Trophoblast cell (in vitro differentiated cells and primary cell): ENCODE results near the gene EIF5B.
"Not testable (repeated sequence)": the region's sequence is repeated elsewhere in the genome, so short reads cannot be mapped to it uniquely, and the experiment has no call there.

ENCODE experiments used
- DNase-seq, 2 donors: peaks; one replicate each; pipeline ENCODE4 v3.0.0-alpha.2; 2016
- H2AFZ ChIP-seq: 2 replicates; pipeline ENCODE4 v1.6.1; 2013; ENCODE audit warnings: low read length, moderate library complexity, mild to moderate bottlenecking; ENCODE audit not compliant: insufficient read depth, poor library complexity
- H2AK5ac ChIP-seq: 2 replicates; pipeline ENCODE4 v1.6.1; 2013; ENCODE audit warnings: mild to moderate bottlenecking, low read length
- H2BK120ac ChIP-seq: 2 replicates; pipeline ENCODE4 v1.6.1; 2013; ENCODE audit warnings: low read length, mild to moderate bottlenecking, moderate library complexity; ENCODE audit not compliant: insufficient read depth, poor library complexity
- H2BK12ac ChIP-seq: 2 replicates; pipeline ENCODE4 v1.6.1; 2013; ENCODE audit warnings: mild to moderate bottlenecking, low read length, moderate library complexity
- H2BK5ac ChIP-seq: 2 replicates; pipeline ENCODE4 v1.6.1; 2013; ENCODE audit warnings: low read length, low read depth, moderate library complexity, mild to moderate bottlenecking; ENCODE audit not compliant: poor library complexity
- H3K14ac ChIP-seq: 2 replicates; pipeline ENCODE4 v1.6.1; 2013; ENCODE audit warnings: mild to moderate bottlenecking, low read length
- H3K18ac ChIP-seq: 2 replicates; pipeline ENCODE4 v1.6.1; 2013; ENCODE audit warnings: mild to moderate bottlenecking, low read length
- H3K23ac ChIP-seq: 2 replicates; pipeline ENCODE4 v1.6.1; 2013; ENCODE audit warnings: low read length
- H3K27ac ChIP-seq: 2 replicates; pipeline ENCODE4 v1.5.1; 2013; ENCODE audit warnings: low read depth, mild to moderate bottlenecking, inconsistent platforms, low read length, moderate library complexity
- H3K27me3 ChIP-seq: 2 replicates; pipeline ENCODE4 v1.6.1; 2013; ENCODE audit warnings: inconsistent platforms, mild to moderate bottlenecking, low read length, moderate library complexity; ENCODE audit not compliant: insufficient read depth
- H3K36me3 ChIP-seq, 2 experiments: 1 replicate in 1 of 2; 2 replicates in 1 of 2; pipeline ENCODE4 v1.6.1; 2013; ENCODE audit warnings: low read length in 2 of 2, mild to moderate bottlenecking in 2 of 2, moderate library complexity in 1 of 2; ENCODE audit not compliant: insufficient read depth in 2 of 2, control insufficient read depth in 1 of 2
- H3K4ac ChIP-seq: 2 replicates; pipeline ENCODE4 v1.6.1; 2013; ENCODE audit warnings: low read depth, mild to moderate bottlenecking, low read length, moderate library complexity
- H3K4me1 ChIP-seq, 2 experiments: 1 replicate in 1 of 2; 2 replicates in 1 of 2; pipeline ENCODE4 v1.6.1; 2013; ENCODE audit warnings: low read length in 2 of 2, mild to moderate bottlenecking in 2 of 2, moderate library complexity in 1 of 2; ENCODE audit not compliant: insufficient read depth in 2 of 2, control insufficient read depth in 1 of 2
- H3K4me2 ChIP-seq: 2 replicates; pipeline ENCODE4 v1.6.1; 2013; ENCODE audit warnings: inconsistent platforms, mild to moderate bottlenecking, low read length, moderate library complexity
- H3K4me3 ChIP-seq: 2 replicates; pipeline ENCODE4 v1.5.1; 2013; ENCODE audit warnings: mild to moderate bottlenecking, low read depth, low read length, inconsistent platforms
- H3K79me1 ChIP-seq: one replicate; pipeline ENCODE4 v1.6.1; 2013; ENCODE audit warnings: low read length
- H3K79me2 ChIP-seq: 2 replicates; pipeline ENCODE4 v1.6.1; 2013; ENCODE audit warnings: low read length, mild to moderate bottlenecking; ENCODE audit not compliant: control insufficient read depth, insufficient read depth, poor library complexity
- H3K9ac ChIP-seq: 2 replicates; pipeline ENCODE4 v1.6.1; 2013; ENCODE audit warnings: mild to moderate bottlenecking, low read length
- H3K9me3 ChIP-seq: 2 replicates; pipeline ENCODE4 v1.6.1; 2013; ENCODE audit warnings: low read depth, mild to moderate bottlenecking, control low read depth, inconsistent platforms, low read length; ENCODE audit not compliant: insufficient read depth
- H4K12ac ChIP-seq: 2 replicates; pipeline ENCODE4 v1.6.1; 2013; ENCODE audit warnings: low read depth, mild to moderate bottlenecking, low read length, moderate library complexity
- H4K8ac ChIP-seq: 2 replicates; pipeline ENCODE4 v1.6.1; 2013; ENCODE audit warnings: low read depth, mild to moderate bottlenecking, low read length, moderate library complexity
- H4K91ac ChIP-seq: one replicate; pipeline ENCODE4 v1.6.1; 2013; ENCODE audit warnings: low read depth, mild to moderate bottlenecking, low read length, moderate library complexity
- WGBS: extraction: QIAGEN DNeasy Blood & Tissue Kit; methylation state at CpG from one replicate; pipeline ENCODE4 v1.1.7; 2013; ENCODE audit warnings: missing lambda C conversion rate; ENCODE audit not compliant: insufficient read length, insufficient coverage; ENCODE audit errors: extremely low coverage; 5-methylcytosine and 5-hydroxymethylcytosine counted together

EIF5B gene

DNA sequence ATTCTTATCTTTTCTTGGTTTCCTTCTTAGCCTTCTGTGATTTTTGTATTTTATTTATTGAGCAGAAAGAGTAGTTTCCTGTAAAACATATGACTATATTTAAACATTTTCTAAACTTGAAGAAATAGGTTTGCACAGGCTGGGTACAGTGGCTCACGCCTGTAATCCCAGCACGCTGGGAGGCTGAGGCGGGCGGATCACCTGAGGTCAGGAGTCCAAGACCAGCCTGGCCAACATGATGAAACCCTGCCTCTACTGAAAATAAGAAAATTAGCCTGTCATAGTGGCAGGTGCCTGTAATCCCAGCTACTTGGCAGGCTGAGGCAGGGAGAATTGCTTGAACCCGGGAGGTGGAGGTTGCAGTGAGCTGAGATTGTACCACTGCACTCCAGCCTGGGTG is 31.7 kb downstream of the EIF5B start:
- DNase-seq = not testable (repeated sequence)

GRCh38 chr2:99373144-99373543 is 36.0 kb downstream of the EIF5B start:
- H4K8ac ChIP-seq = no peak overlapping the region
- WGBS = no CpG with 5 or more reads among the region's 4 CpGs
- H2AK5ac ChIP-seq = no peak overlapping the region
- peaks cover 13% of the 10 kb centered on the region in 2 experiments for H3K36me3 ChIP-seq
- H3K4me2 ChIP-seq = no peak overlapping the region
- H3K9me3 ChIP-seq = peaks cover 1% of the 10 kb centered on the region
- no peaks in the 10 kb centered on the region for H3K79me2 ChIP-seq
- H3K14ac ChIP-seq = no peak overlapping the region
- no peak overlapping the region for H4K12ac ChIP-seq
- no peak overlapping the region for H2BK120ac ChIP-seq
- H4K91ac ChIP-seq = no peak overlapping the region
- no peak overlapping the region for H3K4me3 ChIP-seq
- H3K4me1 ChIP-seq = no peaks in the 10 kb centered on the region
- H3K4ac ChIP-seq = no peak overlapping the region
- no peaks in the 10 kb centered on the region for H3K27me3 ChIP-seq
- no peak overlapping the region for H3K9ac ChIP-seq
- DNase-seq = no peak
- H2AFZ ChIP-seq = no peak overlapping the region
- H2BK5ac ChIP-seq = no peak overlapping the region
- no peak overlapping the region for H3K23ac ChIP-seq
- no peak overlapping the region for H3K18ac ChIP-seq
- no peak overlapping the region for H2BK12ac ChIP-seq
- H3K79me1 ChIP-seq = no peaks in the 10 kb centered on the region
- H3K27ac ChIP-seq = no peak overlapping the region

More for the DNA sequence above, 31.7 kb downstream of the EIF5B start:
- H4K91ac ChIP-seq, H3K4me1 ChIP-seq, H3K4me3 ChIP-seq, H2BK12ac ChIP-seq, H4K12ac ChIP-seq, H3K4ac ChIP-seq, H3K27ac ChIP-seq, H3K79me1 ChIP-seq, H2AFZ ChIP-seq, H2BK5ac ChIP-seq, H3K4me2 ChIP-seq, H3K18ac ChIP-seq, H3K14ac ChIP-seq, H3K79me2 ChIP-seq, H3K27me3 ChIP-seq, H4K8ac ChIP-seq, H3K9ac ChIP-seq, H2BK120ac ChIP-seq, H2AK5ac ChIP-seq, H3K9me3 ChIP-seq, H3K23ac ChIP-seq: not testable (repeated sequence)
- WGBS = no CpG with 5 or more reads among the region's 5 CpGs
- peaks cover 12 to 18% of the 10 kb centered on the region in 2 experiments for H3K36me3 ChIP-seq

DNA sequence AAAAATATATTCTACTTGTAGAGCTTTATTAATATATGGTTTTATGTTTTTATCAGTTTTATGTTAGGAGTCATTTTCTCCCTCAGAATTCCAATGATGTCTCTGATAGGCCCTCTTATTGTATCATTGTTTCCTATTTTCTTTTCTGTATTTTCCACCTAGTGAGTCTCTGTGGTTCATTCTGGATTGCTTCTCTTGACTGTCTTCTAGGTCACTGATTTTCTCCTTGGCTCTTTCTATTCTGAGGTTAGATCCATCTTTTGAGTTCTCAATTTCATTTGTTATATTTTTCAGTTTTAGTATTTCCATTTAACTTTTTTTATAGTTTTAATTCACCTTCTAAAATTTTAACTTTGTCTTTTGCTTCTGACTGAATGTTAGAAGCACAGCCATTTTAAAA is 37.6 kb downstream of the EIF5B start:
- DNase-seq = no peak
- H3K23ac ChIP-seq = no peak overlapping the region
- H3K9me3 ChIP-seq = peaks cover 1% of the 10 kb centered on the region
- H4K8ac ChIP-seq = no peak overlapping the region
- no peaks in the 10 kb centered on the region for H3K79me1 ChIP-seq
- H2BK12ac ChIP-seq = no peak overlapping the region
- H3K4me2 ChIP-seq = no peak overlapping the region
- no peaks in the 10 kb centered on the region for H3K79me2 ChIP-seq
- no peak overlapping the region for H2BK120ac ChIP-seq
- no peak overlapping the region for H3K18ac ChIP-seq
- no peak overlapping the region for H2BK5ac ChIP-seq
- no peak overlapping the region for H3K27ac ChIP-seq
- H2AK5ac ChIP-seq = no peak overlapping the region
- peaks cover 11 to 12% of the 10 kb centered on the region in 2 experiments for H3K36me3 ChIP-seq
- H3K14ac ChIP-seq = no peak overlapping the region
- no peaks in the 10 kb centered on the region for H3K4me1 ChIP-seq
- no peaks in the 10 kb centered on the region for H3K27me3 ChIP-seq
- no peak overlapping the region for H4K12ac ChIP-seq
- no peak overlapping the region for H3K4ac ChIP-seq
- no peak overlapping the region for H3K9ac ChIP-seq
- no peak overlapping the region for H3K4me3 ChIP-seq
- no peak overlapping the region for H4K91ac ChIP-seq
- H2AFZ ChIP-seq = no peak overlapping the region

DNA sequence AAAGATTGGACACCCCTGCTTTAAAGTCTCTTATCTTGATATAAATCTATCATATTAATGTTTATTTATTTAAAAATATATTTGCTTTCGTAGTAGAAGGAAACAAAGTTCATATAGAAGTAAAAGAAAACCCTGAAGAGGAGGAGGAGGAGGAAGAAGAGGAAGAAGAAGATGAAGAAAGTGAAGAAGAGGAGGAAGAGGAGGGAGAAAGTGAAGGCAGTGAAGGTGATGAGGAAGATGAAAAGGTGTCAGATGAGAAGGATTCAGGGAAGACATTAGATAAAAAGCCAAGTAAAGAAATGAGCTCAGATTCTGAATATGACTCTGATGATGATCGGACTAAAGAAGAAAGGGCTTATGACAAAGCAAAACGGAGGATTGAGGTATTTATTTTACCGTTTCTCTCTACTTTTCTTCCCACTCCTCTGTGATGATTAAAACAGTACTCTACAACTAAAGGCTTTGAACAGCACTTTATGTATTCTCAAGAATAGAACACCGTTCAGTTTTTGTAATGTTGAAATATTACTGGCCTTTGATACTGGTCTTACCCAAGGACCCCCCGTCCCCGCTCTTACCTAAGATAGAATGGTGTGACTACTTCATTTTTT is 39.2 kb downstream of the EIF5B start:
- H3K4ac ChIP-seq = no peak overlapping the region
- WGBS = no CpG with 5 or more reads among the region's 7 CpGs
- H2BK5ac ChIP-seq = no peak overlapping the region
- no peak overlapping the region for H2AK5ac ChIP-seq
- H4K8ac ChIP-seq = no peak overlapping the region
- H3K27ac ChIP-seq = no peak overlapping the region
- no peak overlapping the region for H4K91ac ChIP-seq
- H2BK12ac ChIP-seq = no peak overlapping the region
- no peak for DNase-seq
- peaks cover 1% of the 10 kb centered on the region for H3K9me3 ChIP-seq
- H2BK120ac ChIP-seq = no peak overlapping the region
- no peak overlapping the region for H2AFZ ChIP-seq
- H3K9ac ChIP-seq = no peak overlapping the region
- H3K4me3 ChIP-seq = no peak overlapping the region
- H4K12ac ChIP-seq = no peak overlapping the region
- no peak overlapping the region for H3K23ac ChIP-seq
- no peak overlapping the region for H3K14ac ChIP-seq
- H3K4me1 ChIP-seq = no peaks in the 10 kb centered on the region
- no peak overlapping the region for H3K18ac ChIP-seq
- no peaks in the 10 kb centered on the region for H3K27me3 ChIP-seq
- no peaks in the 10 kb centered on the region for H3K79me1 ChIP-seq
- H3K79me2 ChIP-seq = no peaks in the 10 kb centered on the region
- H3K36me3 ChIP-seq = peaks cover 9 to 16% of the 10 kb centered on the region in 2 experiments
- H3K4me2 ChIP-seq = no peak overlapping the region
